ENCODE results near the gene CBLB. TPM values are rescaled to one million over a fixed set of nuclear protein-coding genes. Genes with fewer than 3 reads are reported as not detected.
A peak's percentile ranks its signal among the peaks of the same experiment; 100 is the strongest.

Gene CBLB
- polyA plus RNA-seq, result 10 to 100 TPM in 2 of 4 donors, 1 to 10 TPM in 2; 8.8 to 29.8 (median 12.9) TPM
- long read RNA-seq, donor 1, result 0 reads
- long read RNA-seq, donor 2, result 0 reads
- long read RNA-seq, donor 3, full-length matches to known transcripts, result 1 of 1 reads
- long read RNA-seq, donor 3, partial matches to known transcripts, result 0 of 1 reads
- long read RNA-seq, donor 3, other reads (novel, unspliced or antisense), result 0 of 1 reads
- long read RNA-seq, donor 4, result 0 reads
- long read RNA-seq, donor 5, result 0 reads
- long read RNA-seq, donor 6, partial matches to known transcripts, result 0 of 1 reads
- long read RNA-seq, donor 6, other reads (novel, unspliced or antisense), result 0 of 1 reads
- long read RNA-seq, donor 7, result 0 reads
- long read RNA-seq, donor 8, result 0 reads
- long read RNA-seq, donor 9, result 0 reads
- long read RNA-seq, donor 10, full-length matches to known transcripts, result 3 of 8 reads
- long read RNA-seq, donor 10, partial matches to known transcripts, result 5 of 8 reads
- long read RNA-seq, donor 10, other reads (novel, unspliced or antisense), result 0 of 8 reads

DNA sequence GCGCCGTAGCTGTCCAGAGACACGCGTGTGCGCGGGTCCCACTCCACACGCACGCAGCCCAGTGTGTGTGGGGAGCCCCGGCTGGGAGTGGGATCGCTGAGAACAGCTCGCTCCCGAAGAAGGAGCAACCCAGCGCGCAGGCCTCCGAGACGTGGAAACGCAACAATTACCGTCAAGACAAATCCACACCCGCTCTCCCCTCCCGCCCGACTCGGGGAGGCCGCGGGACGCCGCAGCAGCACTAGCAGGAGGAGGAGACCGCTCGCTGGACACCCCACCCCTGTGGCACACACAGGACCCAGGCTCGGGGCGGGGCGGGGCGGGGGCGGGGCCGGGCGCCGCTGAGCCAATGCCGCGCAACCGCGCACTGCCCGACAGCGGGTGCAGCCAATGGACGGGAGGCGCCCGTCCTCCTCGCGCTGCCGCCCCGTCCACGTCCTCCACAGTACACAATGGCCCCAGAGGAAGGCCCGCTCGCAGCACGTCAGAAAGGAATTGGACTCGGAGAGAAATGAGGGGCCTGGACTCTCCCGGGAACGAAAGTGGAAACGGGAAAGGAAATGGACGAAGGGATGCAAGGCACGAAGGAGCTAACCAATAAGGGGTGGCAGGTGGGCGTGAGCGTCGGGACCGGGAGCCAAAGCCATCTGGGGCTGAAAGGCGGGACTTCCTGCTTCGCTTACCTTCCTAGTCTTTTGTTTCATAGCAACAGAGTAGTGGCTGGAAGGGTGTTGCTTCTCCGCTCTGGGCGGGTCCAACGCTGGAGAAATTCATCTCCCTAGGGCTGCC, at the start of gene CBLB:
TSS of gene CBLB (minus strand) at position 271 of the 789 bp plus-strand sequence. CDS start 1,435 bp downstream, outside the sequence.
- Histone ChIP-seq H3K4me1 (ENCODE audit: control insufficient read depth in 3 of 3, insufficient read depth in 2 of 3, low read depth in 1 of 3, low read length in 2 of 3) (peaks cover 2 to 24% (median 12%) of the 10 kb centered on the region in 3 donors), H3K36me3 (ENCODE audit: control insufficient read depth in 3 of 3, insufficient read depth in 2 of 3, low read depth in 1 of 3, low read length in 3 of 3) (peaks cover 0 to 2% (median 0%) of the 10 kb centered on the region in 3 donors), H3K4me3 (ENCODE audit: low read depth in 1 of 3, low read length in 3 of 3) (peak within 1 kb of the TSS; percentile 96 to 100 (median 99)), H3K27me3 (ENCODE audit: control insufficient read depth in 3 of 3, insufficient read depth in 3 of 3, low read length in 3 of 3) (no peaks in the 10 kb centered on the region), H3K27ac (ENCODE audit: low read depth in 1 of 3, low read length in 2 of 3) (peak within 1 kb of the TSS; percentile 96 to 98 (median 98)), H3K9me3 (ENCODE audit: control insufficient read depth in 2 of 2, insufficient read depth in 1 of 2, low read depth in 1 of 2, low read length in 1 of 2) (no peaks in the 10 kb centered on the region)
- FAIRE-seq (no peak), DNase-seq (peak; percentile 94 to 97)
- WGBS, 3 donors, result 0% methylated on average over 52 to 68 of the region's 68 CpGs

DNA sequence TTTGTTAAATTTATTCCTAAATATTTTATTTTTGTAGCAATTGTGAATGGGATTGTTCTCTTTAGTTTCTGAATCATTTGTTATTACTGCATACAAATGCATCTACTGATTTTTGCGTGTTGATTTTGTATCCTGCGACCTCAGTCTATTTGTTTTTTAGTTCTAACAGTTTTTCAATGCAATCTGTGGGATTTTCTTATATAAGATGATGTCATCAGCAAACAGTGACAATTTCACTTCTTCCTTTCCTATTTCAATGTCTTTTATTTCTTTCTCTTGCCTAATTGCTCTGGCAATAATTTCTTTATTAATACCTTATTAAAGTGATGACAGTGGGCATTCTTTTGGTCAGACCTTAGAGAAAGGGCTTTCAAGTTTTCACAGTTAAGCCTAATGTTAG, 48.0 kb upstream of the CBLB start:
- FAIRE-seq (no peak), DNase-seq (no peak)
- H3K4me3 ChIP-seq (ENCODE audit: low read depth in 1 of 3, low read length in 3 of 3), result no peak overlapping the region
- no peaks in the 10 kb centered on the region for H3K36me3 ChIP-seq (ENCODE audit: control insufficient read depth in 3 of 3, insufficient read depth in 2 of 3, low read depth in 1 of 3, low read length in 3 of 3)
- no peaks in the 10 kb centered on the region for H3K27me3 ChIP-seq (ENCODE audit: control insufficient read depth in 3 of 3, insufficient read depth in 3 of 3, low read length in 3 of 3)
- no peaks in the 10 kb centered on the region for H3K4me1 ChIP-seq (ENCODE audit: control insufficient read depth in 3 of 3, insufficient read depth in 2 of 3, low read depth in 1 of 3, low read length in 2 of 3)
- no peaks in the 10 kb centered on the region for H3K9me3 ChIP-seq (ENCODE audit: control insufficient read depth in 2 of 2, insufficient read depth in 1 of 2, low read depth in 1 of 2, low read length in 1 of 2)
- 93 to 95% (median 94%) methylated on average over 2 of the region's 2 CpGs for WGBS, 3 donors
- H3K27ac ChIP-seq (ENCODE audit: low read depth in 1 of 3, low read length in 2 of 3), result no peak overlapping the region

DNA sequence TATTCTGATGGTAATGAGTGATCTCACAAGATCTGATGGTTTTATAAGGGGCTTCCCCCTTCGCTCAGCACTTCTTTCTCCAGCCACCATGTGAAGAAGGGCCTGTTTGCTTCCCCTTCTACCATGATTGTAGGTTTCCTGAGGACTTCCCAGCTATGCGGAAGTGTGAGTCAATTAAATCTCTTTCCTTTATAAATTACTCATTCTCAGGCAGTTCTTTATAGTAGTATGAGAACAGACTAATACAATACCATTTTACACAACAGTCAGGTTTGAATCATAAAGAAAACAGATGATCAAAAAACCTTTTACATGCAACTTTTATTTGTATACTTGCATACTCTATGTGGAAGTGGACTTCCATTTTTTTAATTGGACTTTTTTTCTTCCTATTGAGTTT, 46.7 kb upstream of the CBLB start:
- no peak for FAIRE-seq
- H3K36me3 ChIP-seq (ENCODE audit: control insufficient read depth in 3 of 3, insufficient read depth in 2 of 3, low read depth in 1 of 3, low read length in 3 of 3), result no peaks in the 10 kb centered on the region

DNA sequence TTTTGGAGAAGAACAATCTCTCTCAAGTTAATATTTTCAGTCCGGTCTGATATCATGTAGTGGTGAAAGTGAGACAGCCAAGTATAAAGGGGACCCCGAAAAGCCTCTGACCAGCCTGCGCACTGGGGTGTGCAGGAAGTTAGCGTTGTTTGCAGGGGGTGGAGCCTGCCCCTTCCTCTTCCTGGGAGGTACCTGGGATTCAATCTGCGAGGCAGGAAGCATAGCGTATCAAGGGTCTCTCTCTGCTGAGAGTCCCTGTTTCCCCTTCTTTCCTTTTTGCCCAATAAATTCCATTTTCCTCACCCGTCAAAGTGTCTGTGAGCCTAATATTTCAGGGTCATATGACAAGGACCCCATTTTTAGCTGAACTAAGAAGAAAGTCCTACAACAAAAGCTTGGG, 44.8 kb upstream of the CBLB start:
- H3K4me1 ChIP-seq (ENCODE audit: control insufficient read depth in 3 of 3, insufficient read depth in 2 of 3, low read depth in 1 of 3, low read length in 2 of 3), result no peaks in the 10 kb centered on the region
- H3K9me3 ChIP-seq (ENCODE audit: control insufficient read depth in 2 of 2, insufficient read depth in 1 of 2, low read depth in 1 of 2, low read length in 1 of 2), result no peaks in the 10 kb centered on the region
- no peaks in the 10 kb centered on the region for H3K27me3 ChIP-seq (ENCODE audit: control insufficient read depth in 3 of 3, insufficient read depth in 3 of 3, low read length in 3 of 3)
- DNase-seq (no peak), FAIRE-seq (no peak)
- H3K36me3 ChIP-seq (ENCODE audit: control insufficient read depth in 3 of 3, insufficient read depth in 2 of 3, low read depth in 1 of 3, low read length in 3 of 3), result no peaks in the 10 kb centered on the region
- no peak overlapping the region for H3K27ac ChIP-seq (ENCODE audit: low read depth in 1 of 3, low read length in 2 of 3)
- no peak overlapping the region for H3K4me3 ChIP-seq (ENCODE audit: low read depth in 1 of 3, low read length in 3 of 3)
- WGBS, 3 donors, result 94 to 96% (median 96%) methylated on average over 7 of the region's 7 CpGs

More for the DNA sequence above, 46.7 kb upstream of the CBLB start:
- WGBS, 3 donors, result 84 to 96% (median 90%) methylated on average over 2 of the region's 2 CpGs
- Histone ChIP-seq H3K27ac (ENCODE audit: low read depth in 1 of 3, low read length in 2 of 3) (no peak overlapping the region), H3K4me3 (ENCODE audit: low read depth in 1 of 3, low read length in 3 of 3) (no peak overlapping the region), H3K9me3 (ENCODE audit: control insufficient read depth in 2 of 2, insufficient read depth in 1 of 2, low read depth in 1 of 2, low read length in 1 of 2) (no peaks in the 10 kb centered on the region), H3K27me3 (ENCODE audit: control insufficient read depth in 3 of 3, insufficient read depth in 3 of 3, low read length in 3 of 3) (no peaks in the 10 kb centered on the region), H3K4me1 (ENCODE audit: control insufficient read depth in 3 of 3, insufficient read depth in 2 of 3, low read depth in 1 of 3, low read length in 2 of 3) (no peaks in the 10 kb centered on the region)
- DNase-seq, result no peak

DNA sequence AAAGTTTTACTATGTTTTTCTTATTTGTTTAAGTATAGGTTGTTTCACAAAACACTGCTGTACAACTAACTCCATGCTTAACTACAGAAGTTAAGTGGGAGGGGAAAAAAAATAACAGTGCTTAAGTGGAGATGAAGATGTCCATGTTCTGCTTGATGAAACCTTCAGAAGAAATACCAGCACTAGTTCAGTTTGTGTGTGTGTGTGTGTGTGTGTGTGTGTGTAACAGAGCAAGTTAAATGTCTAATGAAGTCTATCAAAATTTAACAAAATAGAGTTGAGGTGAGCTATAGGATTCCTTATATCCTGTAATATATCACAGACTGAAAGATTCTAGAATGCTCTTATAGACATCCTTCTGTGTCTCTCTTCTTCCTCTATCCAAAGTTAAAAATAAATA, 44.1 kb upstream of the CBLB start:
- Histone ChIP-seq H3K27me3 (ENCODE audit: control insufficient read depth in 3 of 3, insufficient read depth in 3 of 3, low read length in 3 of 3) (no peaks in the 10 kb centered on the region), H3K36me3 (ENCODE audit: control insufficient read depth in 3 of 3, insufficient read depth in 2 of 3, low read depth in 1 of 3, low read length in 3 of 3) (no peaks in the 10 kb centered on the region), H3K4me1 (ENCODE audit: control insufficient read depth in 3 of 3, insufficient read depth in 2 of 3, low read depth in 1 of 3, low read length in 2 of 3) (no peaks in the 10 kb centered on the region), H3K27ac (ENCODE audit: low read depth in 1 of 3, low read length in 2 of 3) (no peak overlapping the region), H3K9me3 (ENCODE audit: control insufficient read depth in 2 of 2, insufficient read depth in 1 of 2, low read depth in 1 of 2, low read length in 1 of 2) (no peaks in the 10 kb centered on the region), H3K4me3 (ENCODE audit: low read depth in 1 of 3, low read length in 3 of 3) (no peak overlapping the region)
- DNase-seq (no peak), FAIRE-seq (no peak)

DNA sequence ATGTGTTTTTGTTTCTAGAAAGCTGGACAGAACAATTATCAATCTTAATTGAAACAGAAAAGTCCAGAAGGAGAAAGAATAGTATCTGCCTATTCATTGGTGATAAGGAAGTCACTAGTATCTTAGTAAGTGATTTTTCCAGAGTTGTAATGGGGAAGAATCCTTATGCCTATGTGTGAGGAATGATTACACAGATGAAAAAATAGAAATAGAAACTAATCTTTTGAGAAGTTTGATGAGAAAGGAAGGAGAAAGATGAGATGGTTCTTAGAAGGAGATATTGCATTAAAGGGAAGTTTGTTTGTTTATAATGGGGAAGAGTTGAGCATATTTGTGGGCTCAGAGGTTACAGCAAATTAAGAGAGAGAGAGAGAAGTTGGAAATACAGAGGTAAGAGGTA, 42.7 kb upstream of the CBLB start:
- no peak for DNase-seq
- Histone ChIP-seq H3K9me3 (ENCODE audit: control insufficient read depth in 2 of 2, insufficient read depth in 1 of 2, low read depth in 1 of 2, low read length in 1 of 2) (no peaks in the 10 kb centered on the region), H3K27ac (ENCODE audit: low read depth in 1 of 3, low read length in 2 of 3) (no peak overlapping the region), H3K4me3 (ENCODE audit: low read depth in 1 of 3, low read length in 3 of 3) (no peak overlapping the region), H3K27me3 (ENCODE audit: control insufficient read depth in 3 of 3, insufficient read depth in 3 of 3, low read length in 3 of 3) (no peaks in the 10 kb centered on the region), H3K36me3 (ENCODE audit: control insufficient read depth in 3 of 3, insufficient read depth in 2 of 3, low read depth in 1 of 3, low read length in 3 of 3) (no peaks in the 10 kb centered on the region), H3K4me1 (ENCODE audit: control insufficient read depth in 3 of 3, insufficient read depth in 2 of 3, low read depth in 1 of 3, low read length in 2 of 3) (no peaks in the 10 kb centered on the region)
- no peak for FAIRE-seq

DNA sequence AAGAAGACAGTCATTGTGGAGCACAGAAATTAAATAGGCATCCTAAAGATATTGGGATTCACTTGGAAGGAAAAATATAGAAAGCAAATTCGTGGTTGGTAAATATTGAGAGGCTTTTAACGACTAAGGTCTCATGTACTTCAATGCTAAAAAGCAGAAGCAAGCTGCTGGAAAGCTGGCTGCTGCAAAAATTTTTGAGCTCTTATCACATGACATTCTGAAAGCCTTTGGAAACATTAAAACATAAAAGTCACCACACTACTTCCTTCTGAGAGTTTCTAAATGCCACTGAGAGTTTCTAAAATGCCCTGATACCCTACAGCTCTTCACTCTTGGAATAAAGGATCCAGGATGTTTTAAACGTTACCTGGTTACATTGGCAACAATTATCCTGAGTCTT, 39.0 kb upstream of the CBLB start:
- DNase-seq, result no peak
- H3K9me3 ChIP-seq (ENCODE audit: control insufficient read depth in 2 of 2, insufficient read depth in 1 of 2, low read depth in 1 of 2, low read length in 1 of 2), result no peaks in the 10 kb centered on the region
- WGBS, 3 donors, result 46 to 70% (median 52%) methylated on average over 3 of the region's 3 CpGs
- H3K4me1 ChIP-seq (ENCODE audit: control insufficient read depth in 3 of 3, insufficient read depth in 2 of 3, low read depth in 1 of 3, low read length in 2 of 3), result no peaks in the 10 kb centered on the region
- H3K27me3 ChIP-seq (ENCODE audit: control insufficient read depth in 3 of 3, insufficient read depth in 3 of 3, low read length in 3 of 3), result no peaks in the 10 kb centered on the region
- FAIRE-seq, result no peak
- no peak overlapping the region for H3K4me3 ChIP-seq (ENCODE audit: low read depth in 1 of 3, low read length in 3 of 3)
- H3K27ac ChIP-seq (ENCODE audit: low read depth in 1 of 3, low read length in 2 of 3), result no peak overlapping the region
- no peaks in the 10 kb centered on the region for H3K36me3 ChIP-seq (ENCODE audit: control insufficient read depth in 3 of 3, insufficient read depth in 2 of 3, low read depth in 1 of 3, low read length in 3 of 3)

DNA sequence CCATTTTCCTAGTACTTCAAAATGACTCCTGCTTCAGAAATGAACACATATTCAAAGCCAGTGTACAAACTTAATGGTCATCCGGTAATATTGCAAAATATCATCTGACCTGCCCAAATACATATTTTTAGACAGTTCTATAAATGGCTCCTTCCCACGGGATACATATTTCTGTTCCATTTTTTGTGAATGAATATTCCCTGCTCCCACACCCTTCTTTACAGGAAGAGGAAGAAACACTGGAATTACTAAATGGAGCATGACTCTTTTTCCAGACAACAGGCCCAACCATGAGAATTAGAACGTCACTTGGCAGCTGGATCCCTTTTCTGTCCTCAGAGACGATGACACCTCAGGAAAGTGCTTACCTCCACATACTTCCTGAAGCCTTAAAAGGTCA, 38.0 kb upstream of the CBLB start:
- FAIRE-seq, result no peak
- H3K4me1 ChIP-seq (ENCODE audit: control insufficient read depth in 3 of 3, insufficient read depth in 2 of 3, low read depth in 1 of 3, low read length in 2 of 3), result no peaks in the 10 kb centered on the region
- H3K4me3 ChIP-seq (ENCODE audit: low read depth in 1 of 3, low read length in 3 of 3), result no peak overlapping the region
- 58 to 83% (median 78%) methylated on average over 4 of the region's 4 CpGs for WGBS, 3 donors
- peak in 1 of 2 donors; percentile 6 for DNase-seq
- no peak overlapping the region for H3K27ac ChIP-seq (ENCODE audit: low read depth in 1 of 3, low read length in 2 of 3)
- H3K27me3 ChIP-seq (ENCODE audit: control insufficient read depth in 3 of 3, insufficient read depth in 3 of 3, low read length in 3 of 3), result no peaks in the 10 kb centered on the region
- no peaks in the 10 kb centered on the region for H3K9me3 ChIP-seq (ENCODE audit: control insufficient read depth in 2 of 2, insufficient read depth in 1 of 2, low read depth in 1 of 2, low read length in 1 of 2)
- H3K36me3 ChIP-seq (ENCODE audit: control insufficient read depth in 3 of 3, insufficient read depth in 2 of 3, low read depth in 1 of 3, low read length in 3 of 3), result no peaks in the 10 kb centered on the region

Measured in small intestine (tissue), 16 donors.